Liver (tissue), 9 donors: ENCODE data around the gene LOXHD1. TPM values are rescaled to one million over a fixed set of nuclear protein-coding genes. Genes with fewer than 3 reads are reported as not detected.

Experiments
- DNase-seq: peaks from one replicate; pipeline ENCODE4 v3.0.0-alpha.2; 2017; ENCODE audit warnings: low spot score
- H3K27ac ChIP-seq, 2 donors: one replicate each; pipeline ENCODE4 v1.7.0; 2013; ENCODE audit warnings: inconsistent platforms in 2 of 2, low read length in 2 of 2, control low read depth in 1 of 2, low read depth in 1 of 2, mild to moderate bottlenecking in 1 of 2
- H3K27me3 ChIP-seq, 4 donors: one replicate each; pipeline versions ENCODE4 v1.6.1 to v1.7.0; 2013; ENCODE audit warnings: low read length in 3 of 4, inconsistent platforms in 1 of 4, mild to moderate bottlenecking in 1 of 4, moderate library complexity in 1 of 4; ENCODE audit not compliant: control insufficient read depth in 4 of 4, insufficient read depth in 4 of 4
- H3K36me3 ChIP-seq, 4 donors: one replicate each; pipeline versions ENCODE4 v1.6.1 to v1.7.0; 2013; ENCODE audit warnings: low read length in 3 of 4, mild to moderate bottlenecking in 3 of 4, low read depth in 1 of 4, moderate library complexity in 1 of 4; ENCODE audit not compliant: control insufficient read depth in 4 of 4, insufficient read depth in 3 of 4
- H3K4me1 ChIP-seq, 4 donors: one replicate each; pipeline versions ENCODE4 v1.6.1 to v1.7.0; 2013; ENCODE audit warnings: low read length in 3 of 4, mild to moderate bottlenecking in 3 of 4, moderate library complexity in 1 of 4; ENCODE audit not compliant: control insufficient read depth in 4 of 4, insufficient read depth in 4 of 4
- H3K4me3 ChIP-seq, 3 donors: one replicate each; pipeline versions ENCODE4 v1.6.1 to v1.7.0; 2013; ENCODE audit warnings: low read length in 3 of 3, control low read depth in 1 of 3, low read depth in 1 of 3, mild to moderate bottlenecking in 1 of 3
- H3K9ac ChIP-seq, 2 donors: one replicate each; pipeline ENCODE4 v1.7.0; 2013; ENCODE audit warnings: low read length in 2 of 2, mild to moderate bottlenecking in 2 of 2, moderate library complexity in 2 of 2, control low read depth in 1 of 2, low read depth in 1 of 2
- H3K9me3 ChIP-seq, 4 donors: one replicate each; pipeline versions ENCODE4 v1.6.1 to v1.7.0; 2013; ENCODE audit warnings: low read length in 3 of 4; ENCODE audit not compliant: control insufficient read depth in 4 of 4
- ATF3 ChIP-seq: IDR thresholded peaks from 2 replicates; pipeline ENCODE4 v1.6.1; 2016; ENCODE audit warnings: antibody characterized with exemption
- FOXA1 ChIP-seq: IDR thresholded peaks from 2 replicates; pipeline ENCODE4 v1.6.1; 2016; ENCODE audit warnings: antibody characterized with exemption
- FOXA2 ChIP-seq: IDR thresholded peaks from 2 replicates; pipeline ENCODE4 v1.6.1; 2016; ENCODE audit warnings: antibody characterized with exemption
- GABPA ChIP-seq, 2 donors: IDR thresholded peaks in 1 of 2; conservative IDR thresholded peaks in 1 of 2; 2 replicates each; pipeline ENCODE4 v1.6.1; 2016; ENCODE audit warnings: antibody characterized with exemption in 2 of 2, mild to moderate bottlenecking in 1 of 2, moderate library complexity in 1 of 2
- HNF4A ChIP-seq, 2 donors: conservative IDR thresholded peaks; 2 replicates each; pipeline ENCODE4 v1.6.1; 2016; ENCODE audit warnings: antibody characterized with exemption in 2 of 2, mild to moderate bottlenecking in 2 of 2
- MAX ChIP-seq: IDR thresholded peaks from 2 replicates; pipeline ENCODE4 v1.6.1; 2016; ENCODE audit warnings: antibody characterized with exemption
- NR2F2 ChIP-seq: IDR thresholded peaks from 2 replicates; pipeline ENCODE4 v1.6.1; 2016; ENCODE audit warnings: antibody characterized with exemption
- RAD21 ChIP-seq, 2 donors: IDR thresholded peaks; 2 replicates each; pipeline ENCODE4 v1.6.1; 2016; ENCODE audit warnings: antibody characterized with exemption in 2 of 2, mild to moderate bottlenecking in 2 of 2
- REST ChIP-seq: IDR thresholded peaks from 2 replicates; pipeline ENCODE4 v1.6.1; 2016; ENCODE audit warnings: antibody characterized with exemption, mild to moderate bottlenecking
- RXRA ChIP-seq, 2 donors: IDR thresholded peaks; 2 replicates each; pipeline ENCODE4 v1.6.1; 2017 to 2018; ENCODE audit warnings: antibody characterized with exemption in 2 of 2, mild to moderate bottlenecking in 1 of 2
- SP1 ChIP-seq: IDR thresholded peaks from 2 replicates; pipeline ENCODE4 v1.6.1; 2018; ENCODE audit warnings: antibody characterized with exemption, mild to moderate bottlenecking
- TAF1 ChIP-seq: conservative IDR thresholded peaks from 2 replicates; pipeline ENCODE4 v1.6.1; 2016; ENCODE audit warnings: antibody characterized with exemption, mild to moderate bottlenecking
- YY1 ChIP-seq: IDR thresholded peaks from 2 replicates; pipeline ENCODE4 v1.6.1; 2016; ENCODE audit warnings: antibody characterized with exemption, mild to moderate bottlenecking
- WGBS: extraction: QIAGEN DNeasy Blood & Tissue Kit; methylation state at CpG from one replicate; pipeline ENCODE4 v1.1.7; 2013; 5-methylcytosine and 5-hydroxymethylcytosine counted together
- polyA plus RNA-seq, 2 donors: library from polyadenylated mRNA; stranded (reverse) in 1 of 2; unstranded in 1 of 2; fragments of 200-250 nt in 1 of 2; fragments of >200 nt in 1 of 2; fragmentation: Nextera tagmentation in 1 of 2; extraction: Ambion mirVana in 1 of 2; gene quantifications; one replicate each; pipeline versions ENCODE4 v1.2.1 to v1.2.3, GENCODE V29; 2013 to 2015
- total RNA-seq, 2 donors: library from RNA; depleted of rRNA; stranded (reverse); fragments of >200 nt; gene quantifications; one replicate each; pipeline ENCODE4 v1.2.3, GENCODE V29; 2014
- TF ChIP-seq, protein P1 (sequence below): IDR thresholded peaks from 2 replicates; pipeline ENCODE4 v1.6.1; 2016; ENCODE audit warnings: antibody characterized with exemption
- TF ChIP-seq, protein P2 (sequence below): fragments of 150-350 bp; IDR thresholded peaks from 2 replicates; pipeline ENCODE4 v1.5.1; 2017; ENCODE audit warnings: improper control_type of control experiment, low read depth, low read length; ENCODE audit not compliant: missing input control
- donor health status: healthy.
- donor health status: healthy.
- donor health status: healthy.
- donor health status: healthy.
- donor health status: healthy.

The LOXHD1 gene
- total and polyA plus RNA-seq, 4 donors, result 0.09 to 0.25 TPM; not detected in 2

DNA sequence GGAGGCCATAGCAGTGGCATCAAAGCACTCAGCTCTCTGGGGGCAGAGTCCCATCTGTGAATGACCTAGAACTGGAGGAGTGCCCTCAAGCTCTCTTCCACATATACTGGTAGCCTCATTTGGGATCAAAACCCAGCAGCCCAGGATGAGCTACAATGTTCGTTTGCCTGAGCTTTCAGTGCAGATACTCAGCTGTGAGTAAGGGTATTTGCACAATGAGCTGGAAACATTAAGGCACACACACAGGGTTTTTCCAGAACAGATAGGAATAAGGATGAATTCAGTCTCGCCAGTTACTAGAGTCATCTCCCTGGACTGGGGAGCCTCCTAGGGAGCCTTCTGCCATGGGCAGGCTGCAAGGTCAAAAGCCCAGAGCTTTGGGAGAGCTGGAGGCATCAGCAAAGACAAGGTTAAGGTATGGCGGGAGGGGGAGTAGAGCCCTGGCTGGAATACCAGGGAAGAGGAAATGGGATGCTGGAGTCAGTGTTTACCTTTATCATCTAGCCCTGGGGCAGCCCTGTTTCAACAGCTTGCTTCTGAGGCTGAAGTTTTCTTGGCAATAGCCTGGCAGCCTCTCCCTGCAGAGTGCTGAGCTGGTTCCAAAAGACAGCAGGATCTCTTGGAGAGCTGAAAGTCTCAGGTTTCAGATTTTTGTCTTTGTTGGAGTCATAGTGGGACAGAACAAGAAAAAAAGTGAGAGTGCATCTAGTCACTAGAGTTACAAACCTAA lies 187.7 kb downstream of the LOXHD1 start:
- Histone ChIP-seq H3K27ac (no peak overlapping the region), H3K4me3 (no peak overlapping the region), H3K9ac (no peak overlapping the region), H3K9me3 (no peaks in the 10 kb centered on the region), H3K27me3 (no peaks in the 10 kb centered on the region), H3K36me3 (no peaks in the 10 kb centered on the region), H3K4me1 (no peaks in the 10 kb centered on the region)
- TF ChIP-seq, protein P1, sequence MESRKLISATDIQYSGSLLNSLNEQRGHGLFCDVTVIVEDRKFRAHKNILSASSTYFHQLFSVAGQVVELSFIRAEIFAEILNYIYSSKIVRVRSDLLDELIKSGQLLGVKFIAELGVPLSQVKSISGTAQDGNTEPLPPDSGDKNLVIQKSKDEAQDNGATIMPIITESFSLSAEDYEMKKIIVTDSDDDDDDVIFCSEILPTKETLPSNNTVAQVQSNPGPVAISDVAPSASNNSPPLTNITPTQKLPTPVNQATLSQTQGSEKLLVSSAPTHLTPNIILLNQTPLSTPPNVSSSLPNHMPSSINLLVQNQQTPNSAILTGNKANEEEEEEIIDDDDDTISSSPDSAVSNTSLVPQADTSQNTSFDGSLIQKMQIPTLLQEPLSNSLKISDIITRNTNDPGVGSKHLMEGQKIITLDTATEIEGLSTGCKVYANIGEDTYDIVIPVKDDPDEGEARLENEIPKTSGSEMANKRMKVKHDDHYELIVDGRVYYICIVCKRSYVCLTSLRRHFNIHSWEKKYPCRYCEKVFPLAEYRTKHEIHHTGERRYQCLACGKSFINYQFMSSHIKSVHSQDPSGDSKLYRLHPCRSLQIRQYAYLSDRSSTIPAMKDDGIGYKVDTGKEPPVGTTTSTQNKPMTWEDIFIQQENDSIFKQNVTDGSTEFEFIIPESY, result no peak
- no peak for TF ChIP-seq HNF4A (conservative IDR thresholded peaks at IDR 0.05)
- TF ChIP-seq, protein P2, sequence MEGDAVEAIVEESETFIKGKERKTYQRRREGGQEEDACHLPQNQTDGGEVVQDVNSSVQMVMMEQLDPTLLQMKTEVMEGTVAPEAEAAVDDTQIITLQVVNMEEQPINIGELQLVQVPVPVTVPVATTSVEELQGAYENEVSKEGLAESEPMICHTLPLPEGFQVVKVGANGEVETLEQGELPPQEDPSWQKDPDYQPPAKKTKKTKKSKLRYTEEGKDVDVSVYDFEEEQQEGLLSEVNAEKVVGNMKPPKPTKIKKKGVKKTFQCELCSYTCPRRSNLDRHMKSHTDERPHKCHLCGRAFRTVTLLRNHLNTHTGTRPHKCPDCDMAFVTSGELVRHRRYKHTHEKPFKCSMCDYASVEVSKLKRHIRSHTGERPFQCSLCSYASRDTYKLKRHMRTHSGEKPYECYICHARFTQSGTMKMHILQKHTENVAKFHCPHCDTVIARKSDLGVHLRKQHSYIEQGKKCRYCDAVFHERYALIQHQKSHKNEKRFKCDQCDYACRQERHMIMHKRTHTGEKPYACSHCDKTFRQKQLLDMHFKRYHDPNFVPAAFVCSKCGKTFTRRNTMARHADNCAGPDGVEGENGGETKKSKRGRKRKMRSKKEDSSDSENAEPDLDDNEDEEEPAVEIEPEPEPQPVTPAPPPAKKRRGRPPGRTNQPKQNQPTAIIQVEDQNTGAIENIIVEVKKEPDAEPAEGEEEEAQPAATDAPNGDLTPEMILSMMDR, result no peak
- no peak for TF ChIP-seq TAF1
- no peak for TF ChIP-seq GABPA (IDR thresholded peaks at IDR 0.05 in 1 of 2, conservative IDR thresholded peaks at IDR 0.05 in 1 of 2)
- no peak for TF ChIP-seq REST
- no peak for TF ChIP-seq YY1
- TF ChIP-seq NR2F2, result no peak
- TF ChIP-seq RAD21 (IDR thresholded peaks at IDR 0.05), result no peak
- TF ChIP-seq ATF3, result no peak
- no peak for TF ChIP-seq SP1
- no peak for TF ChIP-seq MAX
- no peak for TF ChIP-seq FOXA2
- TF ChIP-seq FOXA1, result no peak
- no peak for TF ChIP-seq RXRA (IDR thresholded peaks at IDR 0.05)
- no peak for DNase-seq
- WGBS, result 70% methylated on average over 3 of the region's 3 CpGs
